Measurements from ENCODE around the gene SCLY.

Gene SCLY, protein sequence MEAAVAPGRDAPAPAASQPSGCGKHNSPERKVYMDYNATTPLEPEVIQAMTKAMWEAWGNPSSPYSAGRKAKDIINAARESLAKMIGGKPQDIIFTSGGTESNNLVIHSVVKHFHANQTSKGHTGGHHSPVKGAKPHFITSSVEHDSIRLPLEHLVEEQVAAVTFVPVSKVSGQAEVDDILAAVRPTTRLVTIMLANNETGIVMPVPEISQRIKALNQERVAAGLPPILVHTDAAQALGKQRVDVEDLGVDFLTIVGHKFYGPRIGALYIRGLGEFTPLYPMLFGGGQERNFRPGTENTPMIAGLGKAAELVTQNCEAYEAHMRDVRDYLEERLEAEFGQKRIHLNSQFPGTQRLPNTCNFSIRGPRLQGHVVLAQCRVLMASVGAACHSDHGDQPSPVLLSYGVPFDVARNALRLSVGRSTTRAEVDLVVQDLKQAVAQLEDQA

DNA sequence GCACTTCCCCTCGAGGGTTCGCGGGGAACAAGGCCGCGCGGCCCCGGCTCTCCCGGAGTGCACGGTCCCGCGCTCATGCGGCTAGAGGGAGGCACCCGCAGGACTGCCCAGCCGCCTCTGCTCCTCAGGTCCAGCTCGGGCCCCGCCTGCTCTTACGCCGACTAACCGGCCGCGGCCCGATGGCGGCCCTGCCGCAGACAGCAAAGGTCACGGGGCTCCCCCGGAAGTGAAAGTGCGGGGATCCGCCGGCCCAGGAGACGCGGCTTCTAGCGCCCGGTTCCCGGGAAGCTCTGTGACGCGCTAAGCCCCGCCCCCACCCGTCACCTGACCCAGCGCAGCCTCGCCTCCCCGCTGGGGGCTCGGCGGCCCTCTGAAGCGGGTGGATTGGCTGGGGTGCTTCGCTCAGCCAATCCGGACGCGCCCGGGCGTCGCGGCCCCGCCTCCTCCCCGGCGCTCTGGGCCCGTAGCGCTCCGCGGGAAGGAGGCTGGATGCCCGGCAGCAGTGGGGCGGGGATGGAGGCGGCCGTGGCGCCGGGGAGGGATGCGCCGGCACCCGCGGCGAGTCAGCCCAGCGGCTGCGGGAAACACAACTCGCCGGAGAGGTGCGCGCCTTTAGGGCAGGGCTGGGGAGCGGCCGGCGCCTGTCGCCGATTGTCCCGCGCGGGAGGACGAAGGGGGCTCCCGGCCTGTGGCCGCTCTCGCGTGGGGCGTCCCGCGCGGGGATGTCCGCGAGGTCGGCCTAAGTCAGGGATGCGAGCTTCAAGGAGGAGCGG is at the start of gene SCLY:
SCLY (plus strand) TSS at position 460 of the 773 bp plus-strand sequence; CDS start at position 514, 54 bp downstream.
- Histone ChIP-seq H3K9me3 (ENCODE audit: control insufficient read depth, low read length) (no peaks in the 10 kb centered on the region), H3K4me2 (ENCODE audit: low read length) (peak within 1 kb of the TSS; percentile 85), H3K36me3 (ENCODE audit: control insufficient read depth, insufficient read depth, low read length) (no peaks in the 10 kb centered on the region), H2AFZ (peak within 1 kb of the TSS; percentile 99), H3K4me3 (ENCODE audit: low read depth, low read length) (peak within 1 kb of the TSS; percentile 91), H3K27ac (peak within 1 kb of the TSS; percentile 92), H3K9ac (peak within 1 kb of the TSS; percentile 73), H3K27me3 (ENCODE audit: control insufficient read depth, insufficient read depth, low read length) (no peaks in the 10 kb centered on the region), H3K4me1 (peaks cover 19% of the 10 kb centered on the region), H3K79me2 (no peaks in the 10 kb centered on the region)
- TF ChIP-seq, protein P1, sequence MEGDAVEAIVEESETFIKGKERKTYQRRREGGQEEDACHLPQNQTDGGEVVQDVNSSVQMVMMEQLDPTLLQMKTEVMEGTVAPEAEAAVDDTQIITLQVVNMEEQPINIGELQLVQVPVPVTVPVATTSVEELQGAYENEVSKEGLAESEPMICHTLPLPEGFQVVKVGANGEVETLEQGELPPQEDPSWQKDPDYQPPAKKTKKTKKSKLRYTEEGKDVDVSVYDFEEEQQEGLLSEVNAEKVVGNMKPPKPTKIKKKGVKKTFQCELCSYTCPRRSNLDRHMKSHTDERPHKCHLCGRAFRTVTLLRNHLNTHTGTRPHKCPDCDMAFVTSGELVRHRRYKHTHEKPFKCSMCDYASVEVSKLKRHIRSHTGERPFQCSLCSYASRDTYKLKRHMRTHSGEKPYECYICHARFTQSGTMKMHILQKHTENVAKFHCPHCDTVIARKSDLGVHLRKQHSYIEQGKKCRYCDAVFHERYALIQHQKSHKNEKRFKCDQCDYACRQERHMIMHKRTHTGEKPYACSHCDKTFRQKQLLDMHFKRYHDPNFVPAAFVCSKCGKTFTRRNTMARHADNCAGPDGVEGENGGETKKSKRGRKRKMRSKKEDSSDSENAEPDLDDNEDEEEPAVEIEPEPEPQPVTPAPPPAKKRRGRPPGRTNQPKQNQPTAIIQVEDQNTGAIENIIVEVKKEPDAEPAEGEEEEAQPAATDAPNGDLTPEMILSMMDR (IDR thresholded peaks at IDR 0.05), result no peak

DNA sequence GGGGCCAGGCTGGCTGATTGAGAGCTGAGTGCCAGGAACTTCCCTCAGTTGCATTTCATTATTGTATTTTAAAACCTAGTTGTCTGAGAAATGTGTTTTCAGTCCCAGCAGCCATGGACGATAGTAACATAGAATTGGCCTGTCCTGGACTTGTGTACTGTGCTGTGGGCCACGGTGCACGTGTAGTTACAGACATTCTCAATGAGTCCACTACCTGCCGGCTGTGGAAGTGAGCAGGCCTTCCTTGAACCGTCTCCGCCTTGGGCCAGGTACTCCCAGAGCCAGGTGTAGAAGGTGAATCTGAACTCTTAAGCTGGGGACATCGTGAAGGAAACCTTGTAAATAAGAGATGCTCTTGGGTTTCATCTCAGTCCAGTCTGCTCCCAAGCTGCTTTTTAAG is 47.0 kb upstream of the SCLY start:
- H3K4me2 ChIP-seq (ENCODE audit: low read length), result no peak overlapping the region
- no peak overlapping the region for H3K27ac ChIP-seq
- H3K4me1 ChIP-seq, result peaks cover 8% of the 10 kb centered on the region
- H3K4me3 ChIP-seq (ENCODE audit: low read depth, low read length), result no peak overlapping the region
- no peak overlapping the region for H2AFZ ChIP-seq
- H3K9ac ChIP-seq, result no peak overlapping the region
- no peaks in the 10 kb centered on the region for H3K27me3 ChIP-seq (ENCODE audit: control insufficient read depth, insufficient read depth, low read length)
- TF ChIP-seq, protein P1 (IDR thresholded peaks at IDR 0.05), result no peak
- H3K79me2 ChIP-seq, result no peaks in the 10 kb centered on the region
- H3K36me3 ChIP-seq (ENCODE audit: control insufficient read depth, insufficient read depth, low read length), result no peaks in the 10 kb centered on the region
- no peaks in the 10 kb centered on the region for H3K9me3 ChIP-seq (ENCODE audit: control insufficient read depth, low read length)

DNA sequence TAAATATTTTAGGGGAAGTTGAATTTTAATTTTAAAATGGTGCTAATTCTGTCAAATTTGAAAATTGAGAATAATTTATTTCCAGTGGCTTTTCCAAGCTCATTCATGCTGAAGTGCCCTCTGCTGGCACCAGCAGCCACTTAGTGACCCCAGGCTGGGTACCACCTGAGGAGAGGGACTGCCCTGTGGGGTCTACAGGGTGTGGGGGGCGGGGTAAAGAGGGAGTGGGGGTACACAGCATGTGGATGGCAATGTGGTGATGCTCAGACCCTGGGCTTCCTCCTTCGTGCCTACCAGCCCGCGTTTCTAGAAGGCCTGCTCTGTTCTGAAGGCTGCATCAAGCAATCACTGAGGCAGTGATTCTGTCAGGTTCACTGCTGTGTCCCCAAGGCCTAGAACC is 45.1 kb upstream of the SCLY start:
- Histone ChIP-seq H3K4me1 (peaks cover 3% of the 10 kb centered on the region), H3K4me3 (ENCODE audit: low read depth, low read length) (no peak overlapping the region), H3K4me2 (ENCODE audit: low read length) (no peak overlapping the region), H3K79me2 (peaks cover 4% of the 10 kb centered on the region), H3K36me3 (ENCODE audit: control insufficient read depth, insufficient read depth, low read length) (no peaks in the 10 kb centered on the region), H3K27me3 (ENCODE audit: control insufficient read depth, insufficient read depth, low read length) (no peaks in the 10 kb centered on the region), H2AFZ (no peak overlapping the region), H3K9ac (no peak overlapping the region), H3K27ac (no peak overlapping the region), H3K9me3 (ENCODE audit: control insufficient read depth, low read length) (no peaks in the 10 kb centered on the region)
- TF ChIP-seq, protein P1 (IDR thresholded peaks at IDR 0.05), result peak; percentile 14

DNA sequence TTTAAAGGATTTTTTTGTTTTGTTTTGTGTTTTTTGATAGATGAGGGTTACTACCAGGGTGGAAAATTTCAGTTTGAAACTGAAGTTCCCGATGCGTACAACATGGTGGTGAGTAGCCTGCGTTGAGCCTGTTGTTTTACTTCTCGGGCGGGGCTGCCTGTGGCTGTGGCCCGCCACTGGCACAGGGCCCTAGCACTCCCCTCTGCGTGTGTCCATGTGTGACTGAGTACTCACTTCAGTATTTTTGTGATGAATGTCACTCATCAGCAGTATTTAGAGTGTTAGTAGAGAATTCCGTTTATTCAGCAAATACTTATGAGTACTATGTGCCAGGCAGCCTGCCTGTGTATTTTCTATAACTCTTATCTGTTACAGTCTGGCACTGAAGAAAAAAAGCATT is 44.3 kb upstream of the SCLY start:
- TF ChIP-seq, protein P1 (IDR thresholded peaks at IDR 0.05), result no peak
- Histone ChIP-seq H3K9me3 (ENCODE audit: control insufficient read depth, low read length) (no peaks in the 10 kb centered on the region), H3K27me3 (ENCODE audit: control insufficient read depth, insufficient read depth, low read length) (no peaks in the 10 kb centered on the region), H3K79me2 (peaks cover 6% of the 10 kb centered on the region), H2AFZ (no peak overlapping the region), H3K9ac (no peak overlapping the region), H3K27ac (no peak overlapping the region), H3K4me2 (ENCODE audit: low read length) (no peak overlapping the region), H3K4me3 (ENCODE audit: low read depth, low read length) (no peak overlapping the region), H3K4me1 (peaks cover 3% of the 10 kb centered on the region), H3K36me3 (ENCODE audit: control insufficient read depth, insufficient read depth, low read length) (no peaks in the 10 kb centered on the region)
